NB4 (cell line): ENCODE measurements around the gene CAPZA3.

Source experiments
- POLR2A ChIP-seq: IDR thresholded peaks from 2 replicates; pipeline ENCODE4 v1.6.1; 2011; ENCODE audit warnings: mild to moderate bottlenecking; ENCODE audit not compliant: insufficient read length; ENCODE audit errors: extremely low read depth
- TF ChIP-seq, protein P1 (sequence below): IDR thresholded peaks from one replicate; pipeline ENCODE4 v1.5.1; 2012; ENCODE audit warnings: low read depth, low read length

DNA sequence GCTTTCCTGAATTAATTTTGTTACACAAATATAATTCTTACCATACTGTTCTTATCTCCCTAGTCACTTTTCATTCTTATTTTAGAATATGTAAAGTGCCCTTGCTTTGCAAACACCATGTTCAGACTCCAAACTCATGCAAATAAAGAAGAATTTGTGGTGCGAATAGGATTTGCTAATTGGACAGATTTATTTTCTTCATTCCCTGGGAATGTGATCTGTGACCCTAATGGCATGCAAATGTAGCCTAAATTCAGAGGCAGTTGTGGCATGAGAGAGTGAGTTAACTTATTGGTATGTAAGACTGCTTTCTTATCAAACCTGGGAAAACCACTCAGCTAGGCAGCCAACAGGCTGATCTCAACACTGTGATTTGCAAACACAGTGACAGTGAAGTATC is 10.0 kb downstream of the CAPZA3 start:
- TF ChIP-seq, protein P1, sequence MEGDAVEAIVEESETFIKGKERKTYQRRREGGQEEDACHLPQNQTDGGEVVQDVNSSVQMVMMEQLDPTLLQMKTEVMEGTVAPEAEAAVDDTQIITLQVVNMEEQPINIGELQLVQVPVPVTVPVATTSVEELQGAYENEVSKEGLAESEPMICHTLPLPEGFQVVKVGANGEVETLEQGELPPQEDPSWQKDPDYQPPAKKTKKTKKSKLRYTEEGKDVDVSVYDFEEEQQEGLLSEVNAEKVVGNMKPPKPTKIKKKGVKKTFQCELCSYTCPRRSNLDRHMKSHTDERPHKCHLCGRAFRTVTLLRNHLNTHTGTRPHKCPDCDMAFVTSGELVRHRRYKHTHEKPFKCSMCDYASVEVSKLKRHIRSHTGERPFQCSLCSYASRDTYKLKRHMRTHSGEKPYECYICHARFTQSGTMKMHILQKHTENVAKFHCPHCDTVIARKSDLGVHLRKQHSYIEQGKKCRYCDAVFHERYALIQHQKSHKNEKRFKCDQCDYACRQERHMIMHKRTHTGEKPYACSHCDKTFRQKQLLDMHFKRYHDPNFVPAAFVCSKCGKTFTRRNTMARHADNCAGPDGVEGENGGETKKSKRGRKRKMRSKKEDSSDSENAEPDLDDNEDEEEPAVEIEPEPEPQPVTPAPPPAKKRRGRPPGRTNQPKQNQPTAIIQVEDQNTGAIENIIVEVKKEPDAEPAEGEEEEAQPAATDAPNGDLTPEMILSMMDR: no peak
- no peak for TF ChIP-seq POLR2A
